CD4-positive, alpha-beta T cell treated with Interleukin-4 for 1 hour (primary cell): ENCODE data around the gene OSCP1.
"Not testable (repeated sequence)": the region's sequence is repeated elsewhere in the genome, so short reads cannot be mapped to it uniquely, and the experiment has no call there.

Experiments
- DNase-seq, 2 donors: peaks; one replicate each; pipeline ENCODE4 v3.0.0-alpha.2; 2020 to 2022

Gene OSCP1

GRCh38 chr1:36450270-36450918 is at the start of gene OSCP1:
Gene OSCP1 (minus strand): TSS chr1:36450451. CDS start chr1:36450369, 82 bp downstream.
- peak; percentile 91 to 93 for DNase-seq

- no peak for DNase-seq
Observed at GRCh38 chr1:36497207-36497606, 47.0 kb upstream of the OSCP1 start.

GRCh38 chr1:36494971-36495370 is 44.7 kb upstream of the OSCP1 start:
- DNase-seq = no peak

- DNase-seq = no peak
Observed at GRCh38 chr1:36493524-36493923, 43.3 kb upstream of the OSCP1 start.

- no peak for DNase-seq
Observed at GRCh38 chr1:36492491-36492890, 42.2 kb upstream of the OSCP1 start.

- not testable (repeated sequence) for DNase-seq
Observed at GRCh38 chr1:36489258-36490051, 39.2 kb upstream of the OSCP1 start.

- no peak for DNase-seq
Observed at GRCh38 chr1:36487906-36488305, 37.7 kb upstream of the OSCP1 start.

- not testable (repeated sequence) for DNase-seq
Observed at GRCh38 chr1:36487336-36487725, 37.1 kb upstream of the OSCP1 start.

- DNase-seq = peak; percentile 16 to 64
Observed at GRCh38 chr1:36486439-36487335, 36.4 kb upstream of the OSCP1 start.

GRCh38 chr1:36486093-36486438 is 35.8 kb upstream of the OSCP1 start:
- DNase-seq = no peak

- DNase-seq = no peak
Observed at GRCh38 chr1:36484099-36484498, 33.8 kb upstream of the OSCP1 start.

- DNase-seq = peak in 1 of 2 donors; percentile 19
Observed at GRCh38 chr1:36482724-36483388, 32.6 kb upstream of the OSCP1 start, which contains the start of gene CSF3R. Gene CSF3R (minus strand): TSS chr1:36482913. CDS start chr1:36479496, 3,417 bp downstream.

- DNase-seq = no peak
Observed at GRCh38 chr1:36481771-36482723, 31.8 kb upstream of the OSCP1 start.

GRCh38 chr1:36481091-36481490 is 30.8 kb upstream of the OSCP1 start:
- DNase-seq = no peak

GRCh38 chr1:36480161-36480560 is 29.9 kb upstream of the OSCP1 start:
- no peak for DNase-seq

GRCh38 chr1:36479505-36480051 is 29.3 kb upstream of the OSCP1 start:
- no peak for DNase-seq

GRCh38 chr1:36477615-36478014 is 27.4 kb upstream of the OSCP1 start:
- DNase-seq = not testable (repeated sequence)

- no peak for DNase-seq
Observed at GRCh38 chr1:36476945-36477344, 26.7 kb upstream of the OSCP1 start.

- DNase-seq = no peak
Observed at GRCh38 chr1:36475910-36476604, 25.8 kb upstream of the OSCP1 start.

GRCh38 chr1:36475341-36475740 is 25.1 kb upstream of the OSCP1 start:
- no peak for DNase-seq

- DNase-seq = no peak
Observed at GRCh38 chr1:36472656-36473055, 22.4 kb upstream of the OSCP1 start.
